DOHH2 (cell line): ENCODE measurements around the gene LRTM1.

ENCODE experiments used
- CTCF ChIP-seq: fragments of 200-600 bp; sonication (generic); IDR thresholded peaks from one replicate; pipeline ENCODE4 v1.5.1; 2014; ENCODE audit warnings: antibody characterized with exemption, mild to moderate bottlenecking, low read depth, low read length; ENCODE audit not compliant: poor library complexity, severe bottlenecking
- EZH2phosphoT487 ChIP-seq: fragments of 200-600 bp; sonication (generic); IDR thresholded peaks from 2 replicates; pipeline ENCODE4 v1.6.1; 2017; ENCODE audit warnings: borderline replicate concordance, mild to moderate bottlenecking, antibody characterized with exemption, low read length, moderate library complexity, mixed read lengths

- TF ChIP-seq CTCF (no peak), EZH2phosphoT487 (no peak)
These were observed 12.7 kb downstream of the LRTM1 start for GRCh38 chr3:54915181-54915580.
